GM18907 (cell line): ENCODE results near the gene NRG3.
"Not testable (repeated sequence)": the region's sequence is repeated elsewhere in the genome, so short reads cannot be mapped to it uniquely, and the experiment has no call there.

Experiments
- ATAC-seq: cut with Tn5 transposase; IDR thresholded peaks from one replicate; pipeline ENCODE4 v1.9.1; 2021; ENCODE audit warnings: mild to moderate bottlenecking, moderate library complexity; ENCODE audit not compliant: unreplicated experiment

Gene NRG3

DNA sequence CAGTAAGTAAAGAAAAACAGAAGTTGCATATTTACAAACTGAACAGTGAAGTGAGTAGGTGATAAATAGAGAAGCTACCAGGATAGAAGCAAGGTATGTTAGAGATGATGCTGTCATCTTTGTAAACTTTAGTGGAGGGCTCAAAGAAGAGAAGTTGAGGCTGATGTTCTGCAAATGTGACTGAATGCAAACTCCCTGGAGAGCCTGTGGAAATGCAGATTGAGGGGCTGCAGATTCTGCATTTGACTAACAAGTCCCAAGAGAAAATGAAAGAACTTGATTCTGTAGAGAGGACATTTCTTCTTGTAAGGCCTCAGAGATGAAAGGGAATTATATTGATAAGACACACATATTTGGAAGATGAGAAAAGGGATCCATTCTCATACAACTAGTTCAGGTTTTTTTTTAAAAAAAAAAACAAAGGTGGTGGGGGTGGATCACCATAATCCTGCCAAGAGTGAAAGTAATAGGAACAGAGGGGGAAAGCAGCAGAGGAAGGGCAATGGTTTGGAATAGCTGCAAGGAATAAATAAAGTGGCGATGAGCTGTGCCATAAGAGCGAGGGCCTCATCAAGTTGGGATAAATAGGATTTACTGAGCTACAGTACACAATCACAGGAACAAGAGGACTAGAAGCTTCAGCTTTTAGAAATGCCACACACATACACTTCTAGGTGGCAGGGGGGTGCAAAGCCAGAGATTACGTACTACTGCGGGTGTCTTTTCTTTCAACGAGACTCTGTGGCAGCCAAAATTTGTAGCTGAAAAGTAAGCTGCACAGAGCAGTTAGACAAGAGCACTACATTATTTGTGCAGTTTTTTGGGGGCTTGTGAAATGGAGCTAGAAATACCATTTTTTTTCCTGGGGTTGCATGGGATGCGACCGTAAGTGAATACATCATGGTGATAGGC, 778.5 kb downstream of the NRG3 start:
- ATAC-seq, result no peak

DNA sequence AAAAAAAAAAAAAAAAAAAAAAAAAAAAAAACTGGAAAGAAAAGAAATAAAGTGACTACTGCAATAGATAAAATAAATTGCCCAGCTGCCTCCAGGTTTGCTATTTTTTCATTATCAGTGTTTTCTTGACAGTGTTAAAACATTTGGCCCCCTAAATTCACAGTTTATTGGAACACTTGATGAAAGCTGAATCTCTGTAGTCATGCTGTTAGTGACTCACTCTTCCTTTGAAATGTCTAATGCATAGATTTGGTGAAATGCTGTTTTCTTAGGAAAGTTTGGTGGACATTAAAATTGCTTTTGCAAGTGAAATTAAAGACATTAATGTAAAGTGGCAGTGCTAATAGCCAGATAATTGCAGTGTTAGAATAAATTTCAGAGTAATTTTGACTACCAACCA, 785.2 kb downstream of the NRG3 start:
- no peak for ATAC-seq

DNA sequence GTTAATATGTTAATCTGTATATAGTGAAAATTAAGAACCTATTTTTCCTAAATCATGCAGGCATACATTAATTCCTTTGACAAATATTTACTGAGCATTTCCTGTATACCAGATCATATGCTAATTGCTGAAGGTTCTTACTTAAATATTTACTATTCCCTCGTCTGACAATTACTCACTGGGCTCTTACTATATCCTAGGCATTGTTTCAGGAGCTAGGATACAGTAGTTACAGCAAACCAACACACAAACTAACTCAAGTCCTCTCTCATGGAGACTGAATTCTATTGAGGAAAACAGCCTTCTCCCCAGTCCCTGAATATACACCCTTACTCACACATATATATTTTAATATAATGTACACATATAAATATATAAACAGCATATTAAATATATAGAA, 786.0 kb downstream of the NRG3 start:
- ATAC-seq, result no peak

DNA sequence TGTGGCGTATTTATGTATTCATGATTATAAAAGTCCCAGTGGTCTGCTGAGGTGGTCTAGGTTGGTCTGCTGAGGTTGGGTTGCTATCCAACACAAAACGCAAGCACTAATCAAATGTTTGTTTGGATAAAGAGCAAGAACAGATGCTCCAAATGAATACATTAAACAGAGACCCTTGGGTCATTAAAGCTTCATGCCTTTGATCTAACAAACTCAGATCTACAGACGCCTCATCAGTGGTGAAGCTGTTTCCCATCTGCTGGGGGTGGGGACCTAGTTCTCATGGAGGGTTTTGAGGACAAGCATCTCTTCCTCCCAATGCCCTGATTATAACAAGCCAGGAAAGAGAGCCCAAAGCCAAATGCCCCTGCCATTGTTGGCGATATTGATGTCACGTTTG, 786.7 kb downstream of the NRG3 start:
- ATAC-seq, result no peak

DNA sequence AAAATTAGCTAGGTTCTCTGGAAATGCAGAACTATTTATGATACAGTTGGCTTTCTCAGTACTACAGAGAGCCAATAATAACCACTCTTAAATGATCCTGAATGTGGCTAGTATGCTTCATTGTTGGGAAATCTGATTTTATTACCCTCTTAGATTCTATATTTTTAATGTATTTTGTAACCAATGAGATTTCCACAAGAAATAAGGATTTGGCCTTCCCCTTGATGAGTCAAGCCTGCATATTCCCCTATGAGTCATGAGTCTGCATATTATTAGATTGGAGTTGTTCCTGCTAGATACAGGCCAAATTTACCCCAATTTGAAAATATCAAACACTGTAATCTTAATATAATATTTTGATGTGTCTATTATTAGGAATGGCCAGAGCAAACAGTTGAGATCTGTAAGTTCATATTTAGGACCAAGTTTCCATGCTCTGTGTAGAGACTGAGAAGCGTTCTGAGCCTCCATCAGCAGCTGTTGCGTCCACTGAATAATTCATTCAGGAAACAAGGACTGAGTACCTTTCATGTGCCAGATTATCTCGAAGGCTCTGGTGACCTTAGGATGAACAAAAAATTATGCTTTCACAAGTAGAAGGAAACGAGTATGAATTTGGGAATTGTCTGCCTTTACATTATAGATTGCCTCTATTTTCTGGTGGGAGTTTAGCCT, 793.4 kb downstream of the NRG3 start:
- no peak for ATAC-seq

DNA sequence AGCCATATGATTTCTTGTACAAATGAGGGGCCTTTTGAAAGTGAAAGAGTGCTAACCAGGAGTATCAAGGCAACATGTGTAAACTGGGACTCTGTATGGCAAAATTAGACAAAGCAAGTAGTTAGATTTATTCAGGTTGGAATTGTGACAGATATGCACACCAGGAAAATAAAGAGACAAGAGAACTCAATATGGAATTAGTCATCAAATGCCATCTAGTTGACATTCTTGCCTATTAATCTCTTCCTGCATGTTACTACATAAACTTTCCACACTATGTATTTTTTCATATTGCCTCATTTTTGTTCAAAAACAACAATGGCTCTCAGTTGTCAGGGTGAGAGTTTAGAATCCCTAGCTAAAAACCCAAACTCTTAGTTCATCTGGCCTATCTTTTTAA, 799.0 kb downstream of the NRG3 start:
- no peak for ATAC-seq

DNA sequence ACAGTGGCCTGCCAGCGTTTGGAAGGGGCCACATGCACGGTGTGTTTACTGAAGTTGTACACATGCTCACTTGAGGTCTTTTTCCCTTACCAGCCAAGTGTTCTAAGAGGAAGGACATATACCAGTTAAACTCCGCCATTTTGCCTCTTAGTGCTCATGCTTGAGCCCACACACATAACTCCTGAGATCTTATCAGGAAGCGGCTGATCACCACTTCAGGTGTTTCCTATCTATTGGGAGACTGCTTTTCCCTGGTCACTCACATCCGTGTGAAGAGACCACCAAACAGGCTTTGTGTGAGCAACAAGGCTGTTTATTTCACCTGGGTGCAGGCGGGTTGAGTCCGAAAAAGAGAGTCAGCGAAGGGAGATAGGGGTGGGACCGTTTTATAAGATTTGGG, 802.9 kb downstream of the NRG3 start:
- ATAC-seq, result not testable (repeated sequence)

DNA sequence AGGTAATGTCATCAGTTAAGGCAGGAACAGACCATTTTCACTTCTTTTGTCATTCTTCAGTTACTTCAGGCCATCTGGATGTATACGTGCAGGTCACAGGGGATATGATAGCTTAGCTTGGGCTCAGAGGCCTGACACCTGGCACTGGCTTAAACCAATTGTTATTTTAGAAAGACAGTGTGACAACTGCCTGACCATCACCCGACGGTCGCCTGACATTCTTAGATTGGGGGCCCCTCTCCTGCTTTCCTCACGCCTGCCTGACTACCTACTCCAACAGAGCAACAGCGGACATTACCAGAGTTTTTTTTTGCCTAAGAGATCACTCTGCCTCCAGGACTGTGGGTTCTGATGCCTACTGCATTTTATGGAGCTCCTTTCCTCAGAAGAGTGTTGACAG, 803.5 kb downstream of the NRG3 start:
- ATAC-seq, result not testable (repeated sequence)

DNA sequence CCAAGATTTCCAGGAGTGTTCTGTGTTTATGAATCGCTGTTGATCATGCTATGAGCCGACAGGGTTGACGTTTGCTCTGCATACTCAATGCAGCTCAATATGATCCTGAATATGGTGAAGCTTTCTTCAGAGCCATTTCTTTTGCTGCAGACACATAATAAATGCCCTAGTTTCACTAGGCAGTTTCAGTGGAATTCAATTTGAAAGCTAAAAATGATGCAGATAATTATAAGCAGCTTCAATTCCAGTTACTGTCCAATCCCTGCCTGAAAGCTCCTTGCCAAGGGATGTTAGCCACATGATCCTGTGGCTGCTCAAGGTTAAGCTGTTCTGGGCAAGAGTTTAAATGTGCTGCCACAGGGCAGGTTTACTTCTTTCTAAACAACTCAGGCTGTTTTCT, 805.6 kb downstream of the NRG3 start:
- no peak for ATAC-seq

DNA sequence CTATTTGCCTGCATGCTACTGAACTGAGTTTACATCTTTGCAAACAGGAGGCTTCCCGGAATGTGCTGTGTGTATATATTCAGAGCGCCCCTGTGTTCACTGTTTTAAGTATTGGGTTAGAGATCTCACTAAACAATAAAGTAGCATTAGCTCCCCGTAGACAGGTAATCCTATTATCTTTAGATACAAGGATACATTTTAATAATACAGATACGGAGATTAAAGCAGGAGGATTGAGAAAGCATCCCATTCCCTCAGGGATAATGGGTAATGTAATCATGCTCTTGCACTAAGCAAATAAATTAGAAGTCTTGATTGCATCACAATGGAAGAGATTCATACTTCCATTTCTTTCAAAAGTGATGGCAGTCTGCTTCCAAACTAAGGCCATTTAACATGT, 809.0 kb downstream of the NRG3 start:
- ATAC-seq, result no peak

DNA sequence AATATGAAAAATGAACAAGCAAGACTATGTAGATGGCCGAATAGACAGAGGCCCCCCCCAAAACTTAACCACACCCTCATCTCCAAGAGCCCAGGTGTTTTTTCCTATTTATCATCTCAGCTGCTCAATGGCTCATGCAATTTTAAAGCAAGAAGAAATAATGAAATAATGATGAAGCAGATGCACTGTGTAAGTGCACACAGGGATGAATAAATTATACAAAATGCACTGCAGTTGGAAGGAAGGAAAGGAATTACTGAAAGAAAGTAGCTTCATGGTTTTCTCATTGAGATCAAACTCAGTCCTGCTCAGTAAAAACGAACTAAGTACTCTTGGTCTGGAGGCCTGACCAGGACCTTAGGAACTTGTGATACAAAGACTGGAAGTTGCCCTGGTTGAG, 810.1 kb downstream of the NRG3 start:
- no peak for ATAC-seq

DNA sequence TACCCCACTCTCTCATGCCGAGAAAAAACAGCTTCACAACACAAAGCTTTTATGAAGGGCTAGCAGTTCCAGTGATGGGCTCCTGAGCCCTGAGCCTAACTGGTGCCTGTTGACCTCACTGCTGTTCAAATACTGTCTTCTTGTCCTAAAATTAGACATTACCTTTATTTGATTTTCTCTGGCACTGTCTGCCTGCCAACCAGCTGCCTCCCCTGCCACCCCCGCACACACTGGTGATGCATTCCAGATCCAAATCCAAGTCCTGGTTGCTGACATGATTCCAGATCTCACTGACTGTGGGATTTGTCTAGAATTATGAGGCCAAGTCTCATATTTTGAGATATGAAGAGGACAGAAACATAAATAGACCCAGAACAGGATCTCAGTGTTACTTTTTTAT, 816.2 kb downstream of the NRG3 start:
- no peak for ATAC-seq

DNA sequence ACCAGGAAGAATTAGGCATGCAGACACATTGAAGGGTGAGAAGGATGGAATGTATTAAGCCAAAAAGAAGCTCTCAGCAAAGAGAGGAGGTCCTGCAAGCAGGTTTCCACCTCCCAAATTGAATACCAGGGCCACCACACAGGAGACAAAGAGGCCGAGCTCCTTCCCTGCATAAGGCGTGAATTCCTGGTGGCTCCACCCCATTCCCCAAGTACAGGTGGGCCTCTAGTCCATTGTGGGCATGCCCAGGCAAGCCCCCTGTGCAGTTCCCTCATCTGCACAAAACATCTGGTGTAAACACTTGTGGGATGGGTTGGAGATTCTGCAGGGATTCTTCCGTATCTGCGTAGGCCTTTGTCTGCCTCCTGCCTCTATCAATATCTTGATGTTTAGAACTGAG, 817.5 kb downstream of the NRG3 start:
- no peak for ATAC-seq

DNA sequence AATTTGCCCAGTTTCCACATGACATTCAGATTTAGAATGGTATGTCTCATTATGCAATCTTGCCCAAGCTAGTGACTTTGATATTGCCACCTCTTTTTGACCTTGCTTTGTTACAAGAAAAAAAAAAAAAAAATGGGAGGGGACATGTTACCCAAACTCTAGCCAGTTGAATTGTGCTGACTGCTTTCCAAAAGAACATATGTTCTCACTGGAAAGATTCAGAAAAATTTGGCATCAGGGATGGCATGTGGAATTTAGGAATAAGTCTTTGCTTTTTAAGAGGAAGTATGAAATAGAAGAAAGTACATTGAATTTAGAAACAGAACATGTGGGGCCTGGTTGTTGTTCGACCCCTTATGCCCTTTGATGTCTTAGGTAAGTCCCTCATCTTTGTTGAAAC, 846.8 kb downstream of the NRG3 start:
- ATAC-seq, result no peak

DNA sequence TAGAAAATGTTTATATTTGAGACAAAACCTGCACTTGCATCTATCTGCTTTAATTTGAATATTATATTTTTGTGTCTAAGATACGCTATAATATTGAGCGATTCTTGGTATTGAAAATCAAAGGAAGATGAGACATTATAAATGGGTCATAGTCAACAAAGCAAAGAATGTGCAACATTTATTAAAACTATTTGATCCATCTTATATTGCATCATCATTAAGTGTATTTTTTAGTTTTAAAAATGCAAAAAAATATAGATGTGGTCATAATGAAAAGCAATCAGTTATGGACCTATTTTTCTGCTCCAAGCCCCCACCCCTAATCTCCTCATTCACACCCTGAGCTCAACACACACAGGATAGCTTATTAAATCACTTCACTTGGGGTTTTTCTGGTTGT, 847.3 kb downstream of the NRG3 start:
- ATAC-seq, result no peak

DNA sequence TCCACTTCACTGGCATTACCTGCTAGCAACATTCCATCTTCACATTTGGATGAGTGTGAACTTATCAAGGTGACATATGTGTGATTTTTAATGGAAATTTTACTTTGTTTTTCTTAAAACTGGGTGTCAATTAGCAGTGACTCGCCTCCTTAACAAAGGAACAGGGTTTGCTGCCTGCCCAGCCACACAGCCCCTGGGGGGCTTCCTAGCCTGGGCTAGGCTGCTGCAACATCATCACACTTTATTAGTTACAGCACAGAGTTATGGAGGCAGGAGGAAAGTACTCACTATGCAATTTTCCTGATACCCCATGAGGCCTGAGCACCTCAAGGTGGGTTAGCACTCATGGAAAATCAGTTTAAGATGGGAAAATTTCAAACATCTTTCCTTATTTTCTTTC, 861.3 kb downstream of the NRG3 start:
- no peak for ATAC-seq

DNA sequence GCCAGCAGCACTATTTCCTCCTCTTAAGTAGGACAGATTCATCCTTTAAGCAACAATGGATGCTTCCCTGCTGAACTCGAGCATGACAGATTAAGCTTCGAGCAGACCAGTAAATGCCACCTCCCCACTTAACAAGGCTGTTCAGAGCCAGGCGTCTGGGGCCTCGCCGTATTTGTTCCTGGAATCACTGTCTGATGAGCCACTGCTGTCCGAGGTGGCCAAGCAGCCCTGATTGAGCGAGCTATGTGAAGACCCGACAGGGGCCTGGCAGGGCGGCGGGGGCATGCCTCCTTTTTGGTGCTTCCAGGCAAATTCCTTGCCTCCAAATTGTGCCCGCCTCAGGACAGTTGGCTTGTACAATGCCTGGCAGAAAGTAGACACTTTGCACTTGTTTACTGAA, 862.6 kb downstream of the NRG3 start:
- ATAC-seq, result no peak

DNA sequence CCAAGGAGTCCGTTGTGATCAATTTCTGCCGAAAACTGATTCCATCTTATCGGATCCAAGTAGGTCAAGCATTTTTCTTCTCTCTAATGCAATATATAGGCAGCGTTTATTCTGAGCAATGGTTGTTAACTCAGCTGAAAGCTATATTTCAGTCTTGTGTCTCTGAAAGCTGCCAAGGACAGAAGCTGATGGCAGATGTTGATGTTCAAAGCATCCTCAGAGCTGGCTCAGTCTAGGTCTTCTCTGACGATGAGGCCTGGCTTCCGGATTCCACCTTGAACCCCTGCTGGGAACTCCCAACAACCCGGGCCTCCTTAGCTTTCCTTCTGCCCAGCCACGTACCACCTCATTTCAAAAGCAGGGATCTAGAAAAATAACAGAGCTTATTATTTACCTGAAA, 863.6 kb downstream of the NRG3 start:
- no peak for ATAC-seq

DNA sequence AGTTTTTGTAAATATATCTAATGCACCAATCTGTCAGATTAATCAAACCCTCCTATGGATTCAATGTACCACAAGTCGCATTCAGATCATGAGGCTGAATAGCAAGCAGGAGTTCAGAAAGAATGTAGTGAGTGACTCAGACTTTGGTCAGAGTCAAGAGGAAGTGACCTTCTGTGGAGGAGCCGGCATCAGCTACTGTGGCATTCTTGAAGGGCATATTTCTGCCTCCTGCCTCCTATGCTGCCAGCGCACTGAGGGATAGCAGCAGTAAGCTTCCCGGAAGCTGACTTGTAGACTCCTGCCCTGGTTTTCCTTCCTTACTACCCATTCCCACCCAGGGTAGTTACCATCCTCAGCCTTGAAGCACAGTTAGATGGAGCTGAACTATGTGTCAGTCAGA, 867.5 kb downstream of the NRG3 start:
- ATAC-seq, result no peak

DNA sequence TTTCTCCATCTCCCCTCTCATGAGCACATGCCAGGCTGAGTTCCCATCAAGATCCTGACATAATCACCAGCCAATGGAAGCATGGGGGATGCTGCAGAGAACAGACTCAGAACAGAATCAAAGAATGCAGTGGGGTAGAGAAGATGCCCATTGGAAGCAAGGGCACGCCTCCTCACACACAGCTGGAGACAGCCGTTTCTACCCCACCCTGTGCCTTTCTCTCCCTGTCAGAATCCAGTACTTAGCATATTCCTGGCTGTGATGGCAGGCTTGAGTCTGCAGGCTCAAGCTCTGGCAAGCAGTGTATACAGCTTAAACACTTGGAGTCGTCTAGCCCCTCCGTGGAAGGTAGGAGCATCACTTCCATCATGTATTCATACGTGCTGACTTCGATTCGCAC, 867.9 kb downstream of the NRG3 start:
- ATAC-seq, result no peak

DNA sequence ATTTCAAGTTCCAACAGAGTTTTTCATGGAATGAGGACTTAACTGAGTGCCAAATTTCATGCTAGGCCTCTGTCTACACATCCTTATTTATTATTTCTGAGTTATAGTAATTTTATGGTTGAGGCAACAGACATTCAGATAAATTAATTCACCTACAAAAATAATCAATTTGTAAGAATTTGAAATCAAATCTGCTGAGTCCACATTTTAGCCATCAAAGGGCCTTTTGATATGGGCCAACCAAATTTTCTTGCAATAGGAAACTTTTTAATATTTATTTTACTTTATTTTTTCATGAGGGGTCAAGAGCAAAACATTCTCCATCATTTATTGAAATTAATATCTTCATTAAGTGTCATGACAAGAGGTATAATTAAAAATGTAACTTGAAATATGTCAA, 875.5 kb downstream of the NRG3 start:
- no peak for ATAC-seq

DNA sequence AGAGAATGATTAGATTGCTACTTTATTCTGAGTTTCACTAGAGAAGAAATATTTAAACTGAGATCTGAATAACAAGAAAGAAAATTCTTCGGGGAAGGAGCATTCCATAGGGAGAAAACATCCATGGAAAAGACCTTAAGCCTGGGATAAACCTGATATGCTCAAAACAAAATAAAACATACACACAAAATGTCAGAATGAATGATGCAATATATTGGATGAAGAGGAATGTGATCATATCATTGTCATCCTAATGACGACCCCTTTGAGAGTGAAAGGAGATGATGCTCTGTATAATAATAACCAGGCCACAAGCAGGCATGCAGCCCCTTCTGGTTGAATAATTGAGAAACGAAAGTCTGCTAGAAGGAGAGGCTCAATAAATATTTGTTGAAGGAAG, 882.4 kb downstream of the NRG3 start:
- ATAC-seq, result no peak

DNA sequence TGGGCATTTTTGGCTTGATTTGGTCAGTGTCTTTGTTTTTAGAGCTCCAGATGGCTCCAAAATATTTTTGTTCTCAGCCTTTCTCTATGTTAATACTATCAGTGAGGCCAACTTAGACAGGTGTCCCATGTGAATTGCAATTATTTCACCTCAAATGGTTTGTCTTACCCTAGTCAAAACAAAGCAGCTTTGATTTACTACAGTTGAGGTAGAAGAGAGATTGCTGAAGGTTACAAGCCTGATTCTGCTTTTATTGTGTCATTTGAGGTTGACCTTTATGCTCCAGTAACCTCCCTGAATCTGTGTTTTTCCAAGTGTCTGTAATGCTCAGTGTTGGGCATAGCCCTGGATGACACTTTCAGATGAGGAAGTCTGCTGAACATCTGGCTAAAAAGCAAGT, 882.9 kb downstream of the NRG3 start:
- ATAC-seq, result no peak
